NCI-H82 treated with DMSO at 0.1 percent for 48 hours (cell line): ENCODE data around the gene C1QTNF8.

ENCODE experiments used
- DNase-seq: peaks from one replicate; lab custom pipeline; 2025; ENCODE audit not compliant: unreplicated experiment; lab: John Stamatoyannopoulos, UW

The C1QTNF8 gene

GRCh38 chr16:1096169-1097082, at the start of gene C1QTNF8:
Gene C1QTNF8, minus strand, starts transcription at chr16:1096244. Its CDS starts 1,322 bp downstream, at chr16:1094922.
- no peak for DNase-seq

- DNase-seq = no peak
These were observed 49.5 kb upstream of the C1QTNF8 start for GRCh38 chr16:1145383-1146100.

DNA sequence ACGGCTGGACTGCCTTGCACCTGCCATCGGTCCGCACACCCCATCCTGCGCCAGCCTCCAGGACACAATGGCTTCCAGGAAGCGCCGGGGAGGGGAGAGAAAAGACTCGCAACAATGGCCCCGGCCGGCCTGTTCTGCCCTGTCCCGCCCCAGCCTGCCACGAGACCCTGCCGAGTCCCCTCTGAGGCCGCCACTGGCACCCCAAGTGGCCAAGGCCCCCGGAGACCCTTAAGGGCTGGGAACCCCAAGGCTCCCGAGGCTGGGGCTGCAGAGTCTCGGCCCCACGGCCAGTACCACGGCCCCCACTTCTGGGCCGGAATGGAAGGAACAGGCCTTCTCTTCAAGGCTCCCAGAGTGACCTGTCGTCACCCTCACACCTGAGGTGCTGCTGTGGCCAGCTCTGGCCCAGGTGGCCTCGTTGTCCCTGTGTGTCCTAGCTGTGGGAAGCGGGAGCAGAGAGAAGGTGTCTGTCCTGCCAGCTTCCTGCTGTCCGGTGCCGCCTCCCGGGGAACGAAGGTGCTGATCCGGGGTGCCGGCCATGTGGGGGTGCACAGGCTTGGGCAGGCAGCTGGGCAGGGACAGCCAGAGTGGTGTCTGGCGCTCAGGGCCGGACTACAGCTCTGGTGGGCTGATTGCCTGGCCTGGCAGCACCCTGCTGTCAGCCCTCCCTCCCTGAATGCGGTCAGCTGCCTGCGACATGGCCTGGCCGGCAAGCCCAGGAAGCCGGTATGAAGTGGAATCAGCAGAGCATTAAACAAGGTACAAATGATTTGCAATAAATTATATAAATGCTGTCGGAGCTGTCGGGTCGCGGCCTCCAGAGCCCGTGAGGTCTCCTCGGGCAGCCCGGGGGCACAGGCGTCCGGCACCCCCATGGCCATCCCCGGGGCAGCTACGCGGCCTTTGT, 48.7 kb upstream of the C1QTNF8 start:
- no peak for DNase-seq

- DNase-seq = no peak
These were observed 47.9 kb upstream of the C1QTNF8 start for GRCh38 chr16:1143761-1144450.

DNA sequence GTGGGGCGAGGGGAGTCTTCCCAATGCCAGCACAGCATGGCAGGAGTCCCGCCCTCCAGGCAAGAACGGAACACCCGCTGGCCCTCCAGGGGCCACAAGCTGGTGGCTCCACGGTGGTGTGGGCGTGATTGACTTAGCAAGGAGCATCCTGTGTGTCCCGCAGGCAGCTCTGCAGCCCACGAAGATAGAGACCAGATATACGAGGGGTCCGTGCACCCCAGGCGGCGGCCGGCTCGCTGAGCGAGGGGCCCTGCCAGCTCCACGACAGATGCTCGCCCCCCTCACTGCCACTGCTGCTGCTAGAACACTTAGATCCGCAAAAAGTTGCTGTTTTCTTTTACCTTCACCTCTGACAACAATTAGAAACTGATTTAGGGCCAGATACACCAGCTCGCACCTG, 46.9 kb upstream of the C1QTNF8 start:
- no peak for DNase-seq

DNA sequence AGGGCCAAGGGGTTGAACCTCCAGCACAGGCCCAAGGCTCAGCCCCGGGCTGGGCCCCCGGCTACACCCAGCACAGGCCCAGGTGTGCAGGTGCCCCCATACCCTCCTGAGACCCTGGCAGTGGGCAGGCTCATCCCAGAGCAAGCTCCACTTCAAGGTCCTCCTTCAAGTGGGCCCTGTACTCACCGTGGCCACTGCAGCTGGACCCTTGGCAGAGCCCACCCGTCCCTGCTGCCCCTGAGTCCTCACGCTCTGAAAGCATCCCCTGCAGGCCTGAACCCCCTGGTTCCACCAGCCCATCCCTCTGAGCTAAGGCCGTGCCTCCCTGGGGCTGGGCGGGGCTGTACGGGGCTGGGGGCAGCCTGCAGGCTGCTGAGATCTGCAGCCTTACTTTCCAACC, 45.7 kb upstream of the C1QTNF8 start:
- DNase-seq = no peak

- no peak for DNase-seq
These were observed 45.1 kb upstream of the C1QTNF8 start for GRCh38 chr16:1141191-1141590.

- no peak for DNase-seq
These were observed 44.6 kb upstream of the C1QTNF8 start for GRCh38 chr16:1140582-1141162.

DNA sequence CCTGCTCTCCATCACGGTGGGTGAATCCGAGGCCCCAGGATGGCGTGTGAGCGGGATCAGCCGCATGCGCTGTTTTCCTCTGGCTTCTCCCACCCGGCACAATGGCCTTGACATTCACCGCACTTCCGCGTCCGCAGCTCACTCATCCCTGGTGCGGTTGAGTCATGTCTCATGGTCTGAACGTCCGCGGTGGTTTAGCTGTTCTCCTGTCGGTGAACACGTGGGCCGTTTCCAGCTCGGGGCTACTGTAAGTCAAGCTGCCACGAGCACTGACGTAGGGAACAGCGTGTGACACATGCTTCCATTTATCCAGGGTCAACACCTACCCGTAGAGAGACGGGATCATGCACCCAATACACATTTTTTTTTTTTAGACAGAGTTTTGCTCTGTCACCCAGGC, 41.6 kb upstream of the C1QTNF8 start:
- no peak for DNase-seq

GRCh38 chr16:1135459-1135825, 39.4 kb upstream of the C1QTNF8 start:
- no peak for DNase-seq

DNA sequence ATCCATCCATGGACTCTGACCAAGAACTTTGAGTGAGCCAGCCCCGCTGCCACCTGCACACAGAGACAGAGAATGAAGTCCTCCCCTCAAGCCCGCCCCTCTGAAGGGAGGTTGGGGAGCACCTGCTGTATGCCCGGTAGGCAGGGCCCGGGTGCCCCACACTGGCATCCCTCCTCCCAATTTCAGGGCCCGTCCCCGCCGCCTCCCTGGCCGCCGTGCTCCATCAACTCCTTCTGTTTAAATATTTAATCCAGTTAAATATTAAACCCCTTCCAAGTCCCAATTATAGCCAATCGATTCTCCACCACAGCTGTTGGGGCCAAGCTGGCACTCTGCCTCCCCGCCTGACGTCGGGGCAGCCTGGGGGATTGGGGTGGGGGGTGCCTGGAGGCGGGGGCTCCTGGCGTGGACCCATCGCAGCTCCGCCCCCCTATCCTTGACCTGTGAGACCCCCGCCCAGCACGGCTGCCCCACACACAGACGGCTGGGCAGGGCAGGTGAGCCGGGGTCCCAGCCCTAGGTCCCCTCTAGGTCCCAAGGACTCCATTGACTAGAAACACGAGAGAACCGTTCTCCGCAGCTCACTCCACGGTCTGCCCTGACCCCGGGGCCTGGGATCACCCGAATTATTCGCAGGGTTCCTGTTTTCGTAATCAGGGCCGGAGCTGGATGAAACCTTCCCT, 38.9 kb upstream of the C1QTNF8 start:
- DNase-seq = no peak

DNA sequence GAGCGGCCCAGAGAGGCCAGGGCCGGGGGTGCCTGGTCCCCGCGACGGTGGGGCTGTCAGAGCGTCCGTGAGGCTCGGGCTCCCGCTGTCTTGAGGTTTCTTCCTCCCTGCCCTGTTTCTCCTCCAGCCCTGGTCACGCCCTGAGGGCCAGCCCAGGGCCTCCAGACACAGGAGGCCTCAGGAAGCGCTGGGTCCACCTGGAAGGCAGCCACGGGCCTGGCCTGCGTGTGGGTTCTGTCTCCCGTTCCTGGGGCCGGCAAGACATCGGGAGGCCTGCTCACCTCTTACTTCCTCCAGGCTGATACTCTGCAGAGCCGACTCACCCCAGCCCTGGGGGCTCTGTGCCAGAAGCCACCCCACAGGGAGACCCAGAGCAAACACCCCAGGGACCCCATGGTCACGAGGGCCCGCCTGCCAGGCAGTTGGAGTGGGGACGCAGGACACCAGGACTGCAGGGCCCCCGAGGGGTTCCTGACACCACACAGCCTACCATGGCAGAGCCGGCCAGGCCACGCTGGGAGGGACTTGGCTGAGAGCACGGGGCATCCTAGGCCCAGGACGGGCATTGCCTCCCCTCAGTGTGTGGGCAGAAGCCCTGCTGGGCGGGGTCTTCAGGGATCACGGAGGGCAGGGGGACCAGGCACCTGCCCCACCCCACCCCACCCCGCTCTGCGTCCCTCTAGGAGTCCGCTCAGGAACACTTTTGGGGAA, 37.9 kb upstream of the C1QTNF8 start:
- DNase-seq = no peak

GRCh38 chr16:1133271-1133670, 37.2 kb upstream of the C1QTNF8 start:
- DNase-seq = no peak

DNA sequence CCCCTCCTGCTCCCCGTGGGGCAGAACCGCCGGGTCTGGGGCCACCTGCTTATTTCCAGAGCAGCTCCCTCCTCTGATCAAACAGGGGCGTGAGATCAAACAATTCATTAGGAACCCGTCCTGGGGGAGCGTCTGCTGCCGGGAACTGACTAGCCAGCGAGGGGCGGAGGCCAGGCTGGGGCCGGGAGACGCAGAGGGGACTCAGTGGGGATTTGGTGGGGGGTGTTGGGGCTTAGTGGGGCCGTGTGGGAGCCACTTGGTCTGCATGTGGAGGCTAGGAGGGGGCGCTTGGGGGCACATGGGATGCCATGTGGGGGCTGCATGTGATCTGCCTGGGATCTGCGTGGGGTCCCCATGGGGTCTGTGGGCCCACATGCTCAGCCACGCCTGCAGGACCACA, 36.4 kb upstream of the C1QTNF8 start:
- no peak for DNase-seq

GRCh38 chr16:1131378-1131994, 35.4 kb upstream of the C1QTNF8 start:
- DNase-seq = no peak

DNA sequence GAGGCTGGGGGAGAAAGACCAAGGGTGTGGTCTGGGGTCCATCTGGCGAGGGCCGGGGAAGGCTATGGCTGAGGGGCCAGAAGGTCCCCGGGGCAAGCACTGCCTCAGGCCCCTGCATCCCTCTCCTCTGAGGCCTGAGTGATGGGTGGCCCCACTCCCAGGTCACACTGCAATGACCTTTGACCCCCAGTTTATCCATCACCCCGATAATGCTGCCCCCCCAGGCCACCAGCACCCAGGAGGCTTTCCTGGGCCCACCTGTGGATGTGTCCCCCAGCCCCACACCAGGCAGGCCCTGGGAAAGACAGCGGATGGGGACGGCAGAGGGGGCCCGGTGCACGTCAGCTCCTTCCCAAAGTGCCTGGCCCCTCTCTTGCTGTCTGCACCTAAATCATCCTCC, 34.3 kb upstream of the C1QTNF8 start:
- no peak for DNase-seq

DNA sequence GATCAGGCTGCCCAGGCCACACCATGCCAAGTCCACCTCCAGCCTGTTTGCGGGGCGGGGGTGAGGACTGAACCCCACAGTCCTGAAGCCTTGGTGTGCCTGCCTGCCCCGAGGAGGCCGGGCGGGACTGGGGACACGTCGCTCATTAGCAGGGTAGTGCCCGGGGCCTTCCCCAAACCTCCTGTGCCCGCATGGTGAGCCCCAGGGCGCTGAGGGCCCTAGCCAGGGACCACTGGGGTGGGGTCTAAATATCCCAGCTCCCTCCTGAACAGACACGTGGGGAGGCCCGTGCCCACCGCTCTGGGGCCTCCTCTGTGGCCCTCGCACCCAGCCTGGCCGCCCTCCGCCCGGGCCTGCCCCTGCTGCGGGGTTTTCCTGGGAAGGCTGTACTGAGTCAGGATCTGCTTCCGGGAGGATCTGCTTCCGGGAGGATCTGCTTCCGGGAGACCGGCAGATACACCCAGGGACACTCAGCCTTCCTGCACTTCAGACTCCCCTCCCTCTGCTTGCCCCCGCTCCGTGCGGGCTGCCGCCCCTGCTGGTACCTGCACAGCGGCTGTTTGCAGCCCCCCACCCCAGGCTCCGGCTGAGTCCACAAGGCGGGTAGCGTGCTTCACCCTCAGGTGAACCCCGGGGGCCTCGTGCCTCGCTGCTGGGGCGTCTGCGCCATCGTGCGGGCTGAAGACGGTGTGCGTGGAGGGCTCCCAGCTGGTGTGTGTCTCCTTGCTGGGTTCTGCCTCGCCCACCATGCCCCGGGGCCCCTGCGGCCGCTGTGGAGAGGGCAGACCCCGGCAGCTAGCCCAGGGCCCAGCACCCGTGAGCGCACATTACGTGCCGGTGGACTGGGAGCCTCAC, 33.3 kb upstream of the C1QTNF8 start:
- DNase-seq = no peak
